Hepatocyte (in vitro differentiated cells): ENCODE measurements around the gene MOB1A. TPM values are rescaled to one million over a fixed set of nuclear protein-coding genes. Genes with fewer than 3 reads are reported as not detected.

Source experiments
- DNase-seq: peaks from one replicate; pipeline ENCODE4 v3.0.0-alpha.2; 2016; ENCODE audit warnings: low spot score
- H2AFZ ChIP-seq: fragments of 200-600 bp; sonication (generic); 2 replicates; pipeline ENCODE4 v1.6.0; 2016; ENCODE audit warnings: antibody characterized with exemption, mild to moderate bottlenecking
- H3K27ac ChIP-seq: fragments of 200-600 bp; sonication (generic); 2 replicates; pipeline ENCODE4 v1.5.1; 2016; ENCODE audit warnings: mild to moderate bottlenecking
- H3K27me3 ChIP-seq: fragments of 200-600 bp; sonication (generic); 2 replicates; pipeline ENCODE4 v1.6.1; 2016
- H3K36me3 ChIP-seq: fragments of 200-600 bp; sonication (generic); replicated peaks from 2 replicates; pipeline ENCODE4 v1.5.1; 2016; ENCODE audit warnings: low read depth; ENCODE audit not compliant: insufficient read depth
- H3K4me1 ChIP-seq: fragments of 200-600 bp; sonication (generic); 2 replicates; pipeline ENCODE4 v1.5.1; 2016; ENCODE audit warnings: mild to moderate bottlenecking, moderate library complexity; ENCODE audit not compliant: insufficient read depth
- H3K4me2 ChIP-seq: fragments of 200-600 bp; sonication (generic); 2 replicates; pipeline ENCODE4 v1.6.0; 2016
- H3K4me3 ChIP-seq: fragments of 200-600 bp; sonication (generic); 2 replicates; pipeline ENCODE4 v1.5.1; 2016; ENCODE audit warnings: mild to moderate bottlenecking
- H3K79me2 ChIP-seq: fragments of 200-600 bp; sonication (generic); 2 replicates; pipeline ENCODE4 v1.6.0; 2017; ENCODE audit warnings: mild to moderate bottlenecking
- H3K9me2 ChIP-seq: fragments of 200-600 bp; sonication (generic); replicated peaks from 2 replicates; pipeline ENCODE4 v1.6.0; 2017; ENCODE audit warnings: mild to moderate bottlenecking; ENCODE audit not compliant: insufficient read depth
- H3K9me3 ChIP-seq: fragments of 200-600 bp; sonication (generic); 2 replicates; pipeline ENCODE4 v1.5.1; 2016; ENCODE audit warnings: low read depth, mild to moderate bottlenecking
- H4K20me1 ChIP-seq: fragments of 200-600 bp; sonication (generic); 2 replicates; pipeline ENCODE4 v1.6.0; 2016; ENCODE audit warnings: mild to moderate bottlenecking; ENCODE audit not compliant: insufficient read depth, poor library complexity, severe bottlenecking
- EZH2 ChIP-seq: fragments of 200-600 bp; sonication (generic); IDR thresholded peaks from 2 replicates; pipeline ENCODE4 v1.6.1; 2016; ENCODE audit warnings: antibody characterized with exemption, mild to moderate bottlenecking, borderline replicate concordance
- EZH2phosphoT487 ChIP-seq: fragments of 200-600 bp; sonication (generic); IDR thresholded peaks from one replicate; pipeline ENCODE4 v1.6.1; 2018; ENCODE audit warnings: antibody characterized with exemption, mild to moderate bottlenecking, low read depth, moderate library complexity; ENCODE audit not compliant: unreplicated experiment, severe bottlenecking
- WGBS: methylation state at CpG from one replicate; pipeline ENCODE4 v1.1.6; 2016; ENCODE audit warnings: low lambda C conversion rate; ENCODE audit errors: missing lambda C conversion rate; 5-methylcytosine and 5-hydroxymethylcytosine counted together
- polyA plus RNA-seq: library from polyadenylated mRNA; unstranded; fragments of >200 nt; fragmentation: Nextera tagmentation; extraction: Ambion mirVana; gene quantifications from 2 replicates; pipeline ENCODE4 v1.2.1, GENCODE V29; 2016
- total RNA-seq: library from RNA; depleted of rRNA; stranded (reverse); fragments of >200 nt; gene quantifications from 2 replicates; pipeline ENCODE4 v1.2.3, GENCODE V29; 2014
- TF ChIP-seq, protein P1 (sequence below): fragments of 200-600 bp; sonication (generic); IDR thresholded peaks from 2 replicates; pipeline ENCODE4 v1.5.1; 2016; ENCODE audit warnings: antibody characterized with exemption, mild to moderate bottlenecking; ENCODE audit not compliant: poor library complexity

MOB1A gene
- total and polyA plus RNA-seq, 2 experiments from 2014 or later: 43.3 to 100 TPM

DNA sequence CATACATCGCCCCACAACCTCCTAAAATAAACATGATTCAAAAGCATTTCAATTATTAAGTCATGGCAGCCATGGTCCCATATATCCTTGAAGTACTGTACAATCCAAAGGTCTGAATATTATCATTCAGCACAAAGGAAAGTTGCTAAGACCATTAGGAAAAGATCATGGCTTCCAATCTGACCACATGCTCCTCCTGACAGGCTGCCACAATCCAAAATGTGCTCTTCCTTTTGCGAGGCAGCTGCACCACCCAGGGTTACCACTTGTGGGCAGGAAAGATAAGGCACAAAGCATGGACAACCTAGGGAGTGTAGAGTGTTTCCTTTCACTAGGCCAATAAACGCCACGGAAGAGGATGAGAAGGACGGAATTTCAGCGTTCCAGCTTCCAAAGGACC is 36.3 kb downstream of the MOB1A start:
- 68% methylated on average over 6 of the region's 6 CpGs for WGBS
- DNase-seq: no peak
- peaks cover 11% of the 10 kb centered on the region for H3K79me2 ChIP-seq
- no peak for TF ChIP-seq EZH2phosphoT487
- no peak for TF ChIP-seq EZH2
- TF ChIP-seq, protein P1, sequence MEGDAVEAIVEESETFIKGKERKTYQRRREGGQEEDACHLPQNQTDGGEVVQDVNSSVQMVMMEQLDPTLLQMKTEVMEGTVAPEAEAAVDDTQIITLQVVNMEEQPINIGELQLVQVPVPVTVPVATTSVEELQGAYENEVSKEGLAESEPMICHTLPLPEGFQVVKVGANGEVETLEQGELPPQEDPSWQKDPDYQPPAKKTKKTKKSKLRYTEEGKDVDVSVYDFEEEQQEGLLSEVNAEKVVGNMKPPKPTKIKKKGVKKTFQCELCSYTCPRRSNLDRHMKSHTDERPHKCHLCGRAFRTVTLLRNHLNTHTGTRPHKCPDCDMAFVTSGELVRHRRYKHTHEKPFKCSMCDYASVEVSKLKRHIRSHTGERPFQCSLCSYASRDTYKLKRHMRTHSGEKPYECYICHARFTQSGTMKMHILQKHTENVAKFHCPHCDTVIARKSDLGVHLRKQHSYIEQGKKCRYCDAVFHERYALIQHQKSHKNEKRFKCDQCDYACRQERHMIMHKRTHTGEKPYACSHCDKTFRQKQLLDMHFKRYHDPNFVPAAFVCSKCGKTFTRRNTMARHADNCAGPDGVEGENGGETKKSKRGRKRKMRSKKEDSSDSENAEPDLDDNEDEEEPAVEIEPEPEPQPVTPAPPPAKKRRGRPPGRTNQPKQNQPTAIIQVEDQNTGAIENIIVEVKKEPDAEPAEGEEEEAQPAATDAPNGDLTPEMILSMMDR: no peak
- no peaks in the 10 kb centered on the region for H3K27me3 ChIP-seq
- H3K9me3 ChIP-seq: no peaks in the 10 kb centered on the region
- H4K20me1 ChIP-seq: no peaks in the 10 kb centered on the region
- H2AFZ ChIP-seq: no peak overlapping the region
- H3K4me3 ChIP-seq: no peak overlapping the region
- H3K27ac ChIP-seq: no peak overlapping the region
- H3K4me2 ChIP-seq: no peak overlapping the region
- no peaks in the 10 kb centered on the region for H3K36me3 ChIP-seq
- peaks cover 5% of the 10 kb centered on the region for H3K4me1 ChIP-seq
- no peaks in the 10 kb centered on the region for H3K9me2 ChIP-seq

DNA sequence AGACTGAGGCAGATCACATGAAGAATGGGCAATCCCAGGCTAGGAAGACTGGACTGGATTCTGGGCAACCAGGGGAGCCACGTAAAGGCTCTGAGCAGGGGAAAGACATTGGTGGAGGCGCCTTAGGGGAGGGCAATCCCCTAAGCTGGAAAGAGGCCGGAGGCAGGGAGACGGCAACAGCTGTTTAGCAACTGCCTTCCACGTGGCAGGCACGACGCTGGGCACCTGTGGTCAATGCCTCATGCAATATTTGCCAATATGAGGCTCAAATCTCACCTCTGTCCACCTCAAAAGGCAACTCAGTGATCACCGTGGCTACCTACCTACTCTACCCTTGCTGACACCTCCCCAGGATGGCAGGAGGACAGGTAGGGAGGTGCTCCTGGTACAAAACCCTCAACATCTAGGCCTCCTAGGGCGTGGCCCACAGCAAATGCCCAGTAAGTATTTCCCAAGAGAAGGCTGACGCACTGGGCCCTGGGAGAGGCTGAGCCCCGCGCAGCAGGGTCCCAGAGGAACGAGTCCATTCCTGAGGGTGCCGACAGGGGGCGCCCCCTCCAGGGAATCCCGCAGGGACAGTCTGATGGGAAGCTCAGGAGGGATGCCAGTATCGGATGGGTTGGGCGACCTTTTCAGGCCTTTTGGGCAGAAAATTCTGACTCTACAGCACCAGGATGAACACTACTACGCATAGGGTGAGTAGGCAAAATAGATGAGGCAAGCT is 39.9 kb downstream of the MOB1A start:
- no peak for DNase-seq
- Histone ChIP-seq H3K36me3 (no peaks in the 10 kb centered on the region), H3K9me3 (no peaks in the 10 kb centered on the region), H3K4me1 (no peaks in the 10 kb centered on the region), H3K79me2 (no peaks in the 10 kb centered on the region), H3K27me3 (no peaks in the 10 kb centered on the region), H3K4me2 (no peak overlapping the region), H3K27ac (no peak overlapping the region), H3K9me2 (no peaks in the 10 kb centered on the region), H4K20me1 (no peaks in the 10 kb centered on the region), H2AFZ (no peak overlapping the region), H3K4me3 (no peak overlapping the region)
- TF ChIP-seq EZH2phosphoT487: no peak
- TF ChIP-seq, protein P1: no peak
- TF ChIP-seq EZH2: no peak
- WGBS: 87% methylated on average over 19 of the region's 19 CpGs

DNA sequence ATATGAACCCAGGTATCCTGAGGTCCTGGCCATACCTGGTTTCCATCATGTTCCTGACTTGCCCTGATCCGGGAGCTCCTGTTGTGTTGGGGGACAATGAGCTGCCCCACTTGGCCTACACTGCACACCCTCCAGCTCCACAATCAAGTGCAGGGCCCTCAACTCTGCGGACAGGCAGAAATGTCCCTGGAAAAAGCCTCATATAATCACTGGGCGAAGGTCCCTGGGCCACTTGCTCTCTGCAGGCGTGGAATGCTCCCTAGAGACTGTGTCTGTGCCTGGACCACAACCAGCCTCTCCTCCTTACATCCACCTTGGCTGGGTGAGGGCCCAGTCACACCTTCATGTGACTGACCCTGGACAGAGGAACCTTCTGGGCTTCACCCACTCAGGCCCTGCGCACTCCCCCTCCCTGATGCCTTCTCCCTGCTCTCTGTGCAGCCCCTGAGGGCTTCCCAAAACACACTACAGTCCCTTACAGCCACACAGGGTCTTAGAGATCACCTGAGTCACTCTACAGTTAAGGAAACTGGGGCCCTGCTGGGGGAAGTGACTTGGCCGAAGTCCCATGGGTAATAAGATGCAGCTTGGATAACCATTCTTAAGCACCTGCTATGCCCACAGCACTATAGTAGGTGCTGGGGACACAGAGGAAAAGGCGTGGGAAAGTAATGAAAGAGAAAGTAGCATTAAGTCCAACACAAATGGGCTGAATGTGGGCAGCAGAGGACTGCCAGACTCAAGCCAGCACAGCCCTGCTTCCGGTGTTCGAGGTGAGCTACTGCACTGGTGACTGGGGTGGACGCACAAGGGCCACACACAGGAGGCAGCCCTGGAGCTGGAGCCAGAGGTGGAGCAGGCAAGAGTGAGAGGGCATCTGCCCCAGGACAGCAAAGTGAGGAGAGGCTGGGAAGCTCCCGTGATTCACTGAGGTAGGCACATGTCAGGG is 40.8 kb downstream of the MOB1A start:
- WGBS: 98% methylated on average over 11 of the region's 11 CpGs
- Histone ChIP-seq H3K27me3 (no peaks in the 10 kb centered on the region), H3K9me3 (no peaks in the 10 kb centered on the region), H3K27ac (no peak overlapping the region), H4K20me1 (no peaks in the 10 kb centered on the region), H3K9me2 (no peaks in the 10 kb centered on the region), H3K4me1 (no peaks in the 10 kb centered on the region), H3K4me2 (no peak overlapping the region), H3K4me3 (no peak overlapping the region), H3K79me2 (no peaks in the 10 kb centered on the region), H3K36me3 (no peaks in the 10 kb centered on the region), H2AFZ (no peak overlapping the region)
- no peak for DNase-seq
- TF ChIP-seq EZH2 (no peak), EZH2phosphoT487 (no peak)
- TF ChIP-seq, protein P1: no peak
